ENCODE data around the gene SEC24D.

DNA sequence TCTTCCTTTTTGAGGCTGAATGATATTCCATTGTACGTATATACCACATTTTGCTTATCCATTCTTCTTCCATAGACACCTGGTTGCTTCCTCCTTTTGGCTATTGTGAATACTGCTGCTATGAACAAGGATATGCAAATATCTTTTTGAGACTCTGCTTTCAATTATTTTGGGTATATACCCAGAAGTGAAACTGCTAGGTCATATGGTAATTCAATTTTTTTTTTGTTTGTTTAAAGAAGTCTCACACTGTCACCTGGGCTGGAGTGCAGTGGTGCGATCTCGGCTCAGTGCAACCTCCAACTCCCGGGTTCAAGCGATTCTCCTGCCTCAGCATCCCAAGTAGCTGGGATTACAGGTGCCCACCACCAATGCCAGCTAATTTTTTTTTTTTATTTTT, 75.4 kb downstream of the SEC24D start:
- no peak for TF ChIP-seq EZH2phosphoT487 (IDR thresholded peaks at IDR 0.05; ENCODE audit: borderline replicate concordance, low read length)
- TF ChIP-seq, protein P1, sequence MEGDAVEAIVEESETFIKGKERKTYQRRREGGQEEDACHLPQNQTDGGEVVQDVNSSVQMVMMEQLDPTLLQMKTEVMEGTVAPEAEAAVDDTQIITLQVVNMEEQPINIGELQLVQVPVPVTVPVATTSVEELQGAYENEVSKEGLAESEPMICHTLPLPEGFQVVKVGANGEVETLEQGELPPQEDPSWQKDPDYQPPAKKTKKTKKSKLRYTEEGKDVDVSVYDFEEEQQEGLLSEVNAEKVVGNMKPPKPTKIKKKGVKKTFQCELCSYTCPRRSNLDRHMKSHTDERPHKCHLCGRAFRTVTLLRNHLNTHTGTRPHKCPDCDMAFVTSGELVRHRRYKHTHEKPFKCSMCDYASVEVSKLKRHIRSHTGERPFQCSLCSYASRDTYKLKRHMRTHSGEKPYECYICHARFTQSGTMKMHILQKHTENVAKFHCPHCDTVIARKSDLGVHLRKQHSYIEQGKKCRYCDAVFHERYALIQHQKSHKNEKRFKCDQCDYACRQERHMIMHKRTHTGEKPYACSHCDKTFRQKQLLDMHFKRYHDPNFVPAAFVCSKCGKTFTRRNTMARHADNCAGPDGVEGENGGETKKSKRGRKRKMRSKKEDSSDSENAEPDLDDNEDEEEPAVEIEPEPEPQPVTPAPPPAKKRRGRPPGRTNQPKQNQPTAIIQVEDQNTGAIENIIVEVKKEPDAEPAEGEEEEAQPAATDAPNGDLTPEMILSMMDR (IDR thresholded peaks at IDR 0.05; ENCODE audit: low read depth, low read length, poor library complexity, severe bottlenecking): no peak

All from DOHH2 (cell line).